ENCODE measurements around the gene GPR37L1.

The GPR37L1 gene

GRCh38 chr1:202086579-202087350, 36.0 kb upstream of the GPR37L1 start:
- H3K4me1 ChIP-seq (ENCODE audit: control insufficient read depth, insufficient read depth, low read length) = peaks cover 23% of the 10 kb centered on the region
- H3K27me3 ChIP-seq (ENCODE audit: control insufficient read depth, insufficient read depth, low read length, poor library complexity, severe bottlenecking) = no peaks in the 10 kb centered on the region
- no peaks in the 10 kb centered on the region for H3K9me3 ChIP-seq (ENCODE audit: control insufficient read depth, low read length)
- H3K4me3 ChIP-seq (ENCODE audit: insufficient read depth, low read depth, low read length) = no peak overlapping the region
- no peak overlapping the region for H3K27ac ChIP-seq (ENCODE audit: insufficient read depth, low read depth, low read length, poor library complexity, severe bottlenecking)
- 67 to 69% methylated on average over 7 of the region's 7 CpGs for WGBS, 2 experiments
- H3K36me3 ChIP-seq (ENCODE audit: control insufficient read depth, insufficient read depth, low read length) = no peaks in the 10 kb centered on the region

DNA sequence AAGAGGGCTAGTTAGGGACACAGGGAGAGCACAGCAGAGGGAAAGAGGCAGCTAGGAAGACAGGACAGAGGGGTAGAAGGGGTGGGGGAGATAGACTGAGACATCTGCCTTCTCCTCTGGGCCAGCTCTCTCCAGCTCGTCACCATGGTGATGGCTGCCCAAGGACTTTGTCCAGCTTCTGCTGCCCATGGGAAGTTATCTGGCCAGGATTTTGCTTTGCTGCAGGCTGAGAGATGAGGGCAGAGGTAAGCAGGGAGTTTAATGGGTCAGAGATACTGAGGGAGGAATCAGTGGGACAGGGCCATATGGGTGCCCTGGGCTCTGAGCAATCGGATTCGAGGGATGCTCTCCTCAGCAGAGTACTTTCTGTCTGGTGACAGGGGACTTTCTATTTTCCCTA, 34.5 kb upstream of the GPR37L1 start:
- H3K4me3 ChIP-seq (ENCODE audit: insufficient read depth, low read depth, low read length) = no peak overlapping the region
- no peaks in the 10 kb centered on the region for H3K9me3 ChIP-seq (ENCODE audit: control insufficient read depth, low read length)
- H3K27ac ChIP-seq (ENCODE audit: insufficient read depth, low read depth, low read length, poor library complexity, severe bottlenecking) = no peak overlapping the region
- peaks cover 23% of the 10 kb centered on the region for H3K4me1 ChIP-seq (ENCODE audit: control insufficient read depth, insufficient read depth, low read length)
- 91 to 95% methylated on average over 3 of the region's 3 CpGs for WGBS, 2 experiments
- H3K27me3 ChIP-seq (ENCODE audit: control insufficient read depth, insufficient read depth, low read length, poor library complexity, severe bottlenecking) = no peaks in the 10 kb centered on the region
- H3K36me3 ChIP-seq (ENCODE audit: control insufficient read depth, insufficient read depth, low read length) = no peaks in the 10 kb centered on the region

- 92 to 93% methylated on average over 3 of the region's 3 CpGs for WGBS, 2 experiments
- Histone ChIP-seq H3K4me3 (ENCODE audit: insufficient read depth, low read depth, low read length) (no peak overlapping the region), H3K9me3 (ENCODE audit: control insufficient read depth, low read length) (no peaks in the 10 kb centered on the region)
Measured at GRCh38 chr1:202090994-202091393, 31.7 kb upstream of the GPR37L1 start.

DNA sequence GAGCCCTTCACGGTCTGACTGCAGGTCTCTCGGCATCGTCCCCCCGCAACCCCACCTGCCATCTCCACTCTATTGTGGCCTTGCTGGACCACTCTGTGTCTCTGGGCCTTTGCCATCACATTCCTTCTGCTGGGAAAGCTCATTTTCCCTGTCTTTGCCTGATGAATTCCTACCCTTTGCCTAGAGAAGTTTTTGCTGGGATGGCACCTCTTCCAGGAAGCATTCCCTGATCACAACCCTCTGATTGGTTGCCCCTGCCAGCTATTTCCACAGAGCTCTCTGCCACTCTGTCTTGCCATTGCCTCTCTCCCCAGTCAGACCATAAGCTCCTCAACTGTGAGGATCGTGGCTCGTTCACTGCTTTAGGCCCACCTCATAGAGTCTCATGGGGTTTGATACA, 28.9 kb upstream of the GPR37L1 start:
- Histone ChIP-seq H3K4me1 (ENCODE audit: control insufficient read depth, insufficient read depth, low read length) (no peaks in the 10 kb centered on the region), H3K9me3 (ENCODE audit: control insufficient read depth, low read length) (no peaks in the 10 kb centered on the region), H3K27ac (ENCODE audit: insufficient read depth, low read depth, low read length, poor library complexity, severe bottlenecking) (no peak overlapping the region), H3K4me3 (ENCODE audit: insufficient read depth, low read depth, low read length) (no peak overlapping the region), H3K27me3 (ENCODE audit: control insufficient read depth, insufficient read depth, low read length, poor library complexity, severe bottlenecking) (no peaks in the 10 kb centered on the region), H3K36me3 (ENCODE audit: control insufficient read depth, insufficient read depth, low read length) (no peaks in the 10 kb centered on the region)
- 93 to 95% methylated on average over 6 of the region's 6 CpGs for WGBS, 2 experiments

More at GRCh38 chr1:202090994-202091393, 31.7 kb upstream of the GPR37L1 start:
- Histone ChIP-seq H3K4me1 (ENCODE audit: control insufficient read depth, insufficient read depth, low read length) (peaks cover 7% of the 10 kb centered on the region), H3K36me3 (ENCODE audit: control insufficient read depth, insufficient read depth, low read length) (no peaks in the 10 kb centered on the region), H3K27me3 (ENCODE audit: control insufficient read depth, insufficient read depth, low read length, poor library complexity, severe bottlenecking) (no peaks in the 10 kb centered on the region), H3K27ac (ENCODE audit: insufficient read depth, low read depth, low read length, poor library complexity, severe bottlenecking) (no peak overlapping the region)

- Histone ChIP-seq H3K27me3 (ENCODE audit: control insufficient read depth, insufficient read depth, low read length, poor library complexity, severe bottlenecking) (no peaks in the 10 kb centered on the region), H3K4me1 (ENCODE audit: control insufficient read depth, insufficient read depth, low read length) (peaks cover 17% of the 10 kb centered on the region), H3K36me3 (ENCODE audit: control insufficient read depth, insufficient read depth, low read length) (no peaks in the 10 kb centered on the region), H3K4me3 (ENCODE audit: insufficient read depth, low read depth, low read length) (no peak overlapping the region), H3K27ac (ENCODE audit: insufficient read depth, low read depth, low read length, poor library complexity, severe bottlenecking) (no peak overlapping the region), H3K9me3 (ENCODE audit: control insufficient read depth, low read length) (no peaks in the 10 kb centered on the region)
- 65 to 72% methylated on average over 4 of the region's 4 CpGs for WGBS, 2 experiments
Measured at GRCh38 chr1:202101184-202101583, 21.5 kb upstream of the GPR37L1 start.

DNA sequence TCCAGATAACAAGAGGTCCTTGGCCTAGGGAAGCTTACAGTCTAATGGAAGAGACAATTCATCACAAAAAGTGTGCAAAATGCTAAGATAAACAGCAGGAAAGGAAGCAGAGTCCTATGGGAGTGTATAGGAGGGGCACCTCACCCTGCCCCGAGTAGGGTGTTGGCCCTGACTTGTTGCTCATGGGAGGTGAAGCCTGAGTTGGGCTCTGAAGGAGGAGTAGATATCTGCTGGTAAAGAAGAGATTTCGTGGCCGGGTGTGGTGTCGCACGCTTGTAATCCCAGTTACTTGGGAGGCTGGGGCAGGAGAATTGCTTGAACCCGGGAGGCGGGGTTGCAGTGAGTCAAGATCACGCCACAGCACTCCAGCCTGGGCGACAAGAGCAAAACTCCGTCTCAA, 18.6 kb upstream of the GPR37L1 start:
- no peaks in the 10 kb centered on the region for H3K36me3 ChIP-seq (ENCODE audit: control insufficient read depth, insufficient read depth, low read length)
- 89 to 93% methylated on average over 10 of the region's 10 CpGs for WGBS, 2 experiments
- H3K27me3 ChIP-seq (ENCODE audit: control insufficient read depth, insufficient read depth, low read length, poor library complexity, severe bottlenecking) = no peaks in the 10 kb centered on the region
- no peaks in the 10 kb centered on the region for H3K9me3 ChIP-seq (ENCODE audit: control insufficient read depth, low read length)
- H3K27ac ChIP-seq (ENCODE audit: insufficient read depth, low read depth, low read length, poor library complexity, severe bottlenecking) = no peak overlapping the region
- H3K4me1 ChIP-seq (ENCODE audit: control insufficient read depth, insufficient read depth, low read length) = peaks cover 39% of the 10 kb centered on the region
- H3K4me3 ChIP-seq (ENCODE audit: insufficient read depth, low read depth, low read length) = no peak overlapping the region

GRCh38 chr1:202105571-202106339, 17.0 kb upstream of the GPR37L1 start:
- H3K4me3 ChIP-seq (ENCODE audit: insufficient read depth, low read depth, low read length) = no peak overlapping the region

DNA sequence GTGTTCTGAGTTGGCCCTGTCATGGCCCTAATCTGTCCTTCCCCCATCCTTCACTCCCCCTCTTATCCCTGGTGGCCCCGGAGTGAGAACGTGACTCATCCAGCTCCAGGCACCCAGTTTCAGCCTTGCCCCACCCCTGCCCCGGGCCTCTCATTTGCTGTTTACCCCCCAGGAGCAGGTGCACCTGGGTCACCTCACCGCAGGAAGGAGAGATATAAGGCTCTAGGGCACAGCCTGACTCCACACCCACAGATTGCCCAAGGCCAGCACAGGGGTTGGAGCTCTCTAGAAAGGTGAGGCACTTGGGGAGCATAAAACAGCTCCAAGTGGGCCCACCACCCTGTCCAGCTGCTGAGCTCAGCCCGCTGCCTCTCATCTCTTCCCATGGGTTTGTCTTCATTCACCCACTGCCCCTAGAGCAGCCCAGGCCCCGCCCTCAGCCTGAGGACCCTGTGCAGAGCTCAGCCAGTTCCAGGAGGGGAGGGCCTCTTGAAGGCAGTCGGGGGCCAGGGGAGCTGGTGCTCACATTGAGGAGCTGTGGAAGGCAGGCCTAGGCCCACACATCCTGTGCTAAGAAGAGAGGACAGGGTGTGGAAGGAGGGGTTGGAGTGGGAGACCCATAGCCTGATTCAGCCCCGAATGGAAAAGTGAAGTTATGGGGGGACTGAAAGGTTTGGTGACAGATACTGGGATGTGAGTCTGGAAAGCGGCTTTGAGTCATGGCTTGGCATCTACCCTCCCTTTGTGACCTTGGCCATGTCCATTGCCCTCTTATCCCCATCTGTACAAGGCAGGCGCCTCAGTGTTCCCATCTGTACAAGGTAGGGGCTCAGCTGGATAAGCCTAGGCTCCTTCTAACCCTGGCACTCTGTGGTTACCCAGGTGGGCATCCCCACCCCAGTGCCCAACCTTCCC, 16.1 kb upstream of the GPR37L1 start:
- Histone ChIP-seq H3K27me3 (ENCODE audit: control insufficient read depth, insufficient read depth, low read length, poor library complexity, severe bottlenecking) (no peaks in the 10 kb centered on the region), H3K9me3 (ENCODE audit: control insufficient read depth, low read length) (no peaks in the 10 kb centered on the region), H3K4me1 (ENCODE audit: control insufficient read depth, insufficient read depth, low read length) (peaks cover 36% of the 10 kb centered on the region), H3K4me3 (ENCODE audit: insufficient read depth, low read depth, low read length) (no peak overlapping the region), H3K27ac (ENCODE audit: insufficient read depth, low read depth, low read length, poor library complexity, severe bottlenecking) (no peak overlapping the region), H3K36me3 (ENCODE audit: control insufficient read depth, insufficient read depth, low read length) (no peaks in the 10 kb centered on the region)
- WGBS, 2 experiments = 86 to 88% methylated on average over 10 of the region's 10 CpGs

More at GRCh38 chr1:202105571-202106339, 17.0 kb upstream of the GPR37L1 start:
- peaks cover 39% of the 10 kb centered on the region for H3K4me1 ChIP-seq (ENCODE audit: control insufficient read depth, insufficient read depth, low read length)
- peak overlapping the region; percentile 79 for H3K27ac ChIP-seq (ENCODE audit: insufficient read depth, low read depth, low read length, poor library complexity, severe bottlenecking)
- H3K27me3 ChIP-seq (ENCODE audit: control insufficient read depth, insufficient read depth, low read length, poor library complexity, severe bottlenecking) = no peaks in the 10 kb centered on the region
- H3K9me3 ChIP-seq (ENCODE audit: control insufficient read depth, low read length) = no peaks in the 10 kb centered on the region
- H3K36me3 ChIP-seq (ENCODE audit: control insufficient read depth, insufficient read depth, low read length) = no peaks in the 10 kb centered on the region
- WGBS, 2 experiments = 18 to 24% methylated on average over 9 to 10 of the region's 10 CpGs

- Histone ChIP-seq H3K27me3 (ENCODE audit: control insufficient read depth, insufficient read depth, low read length, poor library complexity, severe bottlenecking) (no peaks in the 10 kb centered on the region), H3K9me3 (ENCODE audit: control insufficient read depth, low read length) (no peaks in the 10 kb centered on the region), H3K36me3 (ENCODE audit: control insufficient read depth, insufficient read depth, low read length) (no peaks in the 10 kb centered on the region), H3K4me1 (ENCODE audit: control insufficient read depth, insufficient read depth, low read length) (peaks cover 33% of the 10 kb centered on the region), H3K27ac (ENCODE audit: insufficient read depth, low read depth, low read length, poor library complexity, severe bottlenecking) (no peak overlapping the region), H3K4me3 (ENCODE audit: insufficient read depth, low read depth, low read length) (no peak overlapping the region)
- WGBS, 2 experiments = 77 to 82% methylated on average over 5 of the region's 5 CpGs
Measured at GRCh38 chr1:202107321-202107761, 15.4 kb upstream of the GPR37L1 start.

All from ectodermal cell (in vitro differentiated cells).